Activated CD4-positive, alpha-beta memory T cell treated with anti-CD3 and anti-CD28 coated beads, Interleukin-2, amount 10 ng/mL, durations not matched to agents 7 days and 5 days (primary cell): ENCODE data around the gene TMX1. TPM values are rescaled to one million over a fixed set of nuclear protein-coding genes. Genes with fewer than 3 reads are reported as not detected.
A peak's percentile ranks its signal among the peaks of the same experiment; 100 is the strongest.

ENCODE experiments used
- CTCF ChIA-PET: fragments of 350-600 bp; sonication (Branson Sonifier 250); formaldehyde crosslinking; loops from one replicate; lab custom pipeline; 2021; ENCODE audit warnings: antibody characterized with exemption, inconsistent platforms; lab: Charles Lee
- POLR2A ChIA-PET: fragments of 350-600 bp; sonication (Branson Sonifier 250); formaldehyde crosslinking; loops from one replicate; lab custom pipeline; 2021; ENCODE audit warnings: antibody characterized with exemption; lab: Charles Lee
- DNase-seq: peaks from one replicate; pipeline ENCODE4 v3.0.0-alpha.2; 2020
- H3K27ac Mint-ChIP-seq: one replicate; pipeline ENCODE4 v1.8.0; 2021; ENCODE audit warnings: mild to moderate bottlenecking, mixed read lengths
- H3K27me3 Mint-ChIP-seq: one replicate; pipeline ENCODE4 v1.8.0; 2021; ENCODE audit warnings: mixed read lengths
- H3K36me3 Mint-ChIP-seq: one replicate; pipeline ENCODE4 v1.8.0; 2021; ENCODE audit warnings: low read depth, mixed read lengths
- H3K4me1 Mint-ChIP-seq: one replicate; pipeline ENCODE4 v1.8.0; 2021; ENCODE audit warnings: mixed read lengths
- H3K4me3 Mint-ChIP-seq: one replicate; pipeline ENCODE4 v1.8.0; 2021; ENCODE audit warnings: mild to moderate bottlenecking, mixed read lengths
- H3K9me3 Mint-ChIP-seq: one replicate; pipeline ENCODE4 v1.8.0; 2021; ENCODE audit warnings: mixed read lengths
- total RNA-seq, 2 experiments: library from RNA; stranded (reverse); gene quantifications; one replicate each; pipeline ENCODE4 v1.2.3, GENCODE V29; 2021

TMX1 gene, protein sequence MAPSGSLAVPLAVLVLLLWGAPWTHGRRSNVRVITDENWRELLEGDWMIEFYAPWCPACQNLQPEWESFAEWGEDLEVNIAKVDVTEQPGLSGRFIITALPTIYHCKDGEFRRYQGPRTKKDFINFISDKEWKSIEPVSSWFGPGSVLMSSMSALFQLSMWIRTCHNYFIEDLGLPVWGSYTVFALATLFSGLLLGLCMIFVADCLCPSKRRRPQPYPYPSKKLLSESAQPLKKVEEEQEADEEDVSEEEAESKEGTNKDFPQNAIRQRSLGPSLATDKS
- total RNA-seq: 10 to 100 TPM; 58.8 to 63.7 TPM

DNA sequence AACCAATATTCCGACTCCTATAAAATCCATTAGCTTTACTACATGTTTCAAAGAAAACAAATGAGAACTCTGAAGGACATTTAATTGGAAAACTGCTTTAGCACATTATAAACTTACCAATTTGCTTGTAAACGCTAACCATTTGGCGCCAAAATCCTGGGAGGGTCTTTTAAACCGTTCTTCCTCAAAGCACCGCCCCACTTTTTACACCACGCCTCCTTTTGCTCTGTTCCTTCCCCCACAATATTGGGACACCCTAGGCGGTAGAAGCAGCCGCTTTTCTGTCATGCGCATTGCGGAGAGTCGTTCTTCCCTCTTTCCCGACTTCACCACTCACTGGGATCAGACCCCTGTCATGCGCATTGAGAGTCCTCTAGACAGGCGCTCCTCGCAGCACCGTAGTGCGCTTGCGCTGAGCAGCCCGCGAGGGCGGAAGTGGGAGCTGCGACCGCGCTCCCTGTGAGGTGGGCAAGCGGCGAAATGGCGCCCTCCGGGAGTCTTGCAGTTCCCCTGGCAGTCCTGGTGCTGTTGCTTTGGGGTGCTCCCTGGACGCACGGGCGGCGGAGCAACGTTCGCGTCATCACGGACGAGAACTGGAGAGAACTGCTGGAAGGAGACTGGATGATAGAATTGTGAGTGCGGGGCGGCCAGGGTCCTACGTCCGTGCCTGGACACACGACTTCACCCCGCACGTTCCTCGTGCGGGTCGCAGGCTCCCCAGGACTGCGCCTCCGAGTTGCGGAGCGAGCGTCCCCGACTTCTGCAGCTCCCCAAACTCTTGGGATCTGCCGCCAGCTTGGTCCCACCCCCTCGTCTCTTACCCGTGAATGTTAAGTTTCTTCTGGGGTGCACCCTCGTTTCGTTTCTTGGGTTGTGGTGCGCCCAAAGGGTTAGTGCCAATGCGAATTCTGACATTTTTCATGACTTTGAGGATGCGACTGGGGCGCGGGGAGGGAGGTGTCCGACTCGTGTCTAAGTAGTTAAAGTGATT is at the start of gene TMX1:
Gene TMX1 (plus strand): TSS at position 435 of the 991 bp plus-strand sequence. CDS start 46 bp downstream, at position 481.
- no peaks in the 10 kb centered on the region for H3K9me3 Mint-ChIP-seq
- ChIA-PET POLR2A (interaction anchor here (0.5 to 1.7 kb wide), 6 partner anchors 11 to 1461 kb away, joined by 3 read pairs; no protein-coding TSS in a partner anchor), CTCF (interaction anchor here (0.6 to 2.1 kb wide), 3 partner anchors 13 to 1513 kb away, joined by 3 to 4 read pairs (median 3); no protein-coding TSS in a partner anchor)
- DNase-seq: peak; percentile 91
- H3K27me3 Mint-ChIP-seq: no peaks in the 10 kb centered on the region
- no peak within 1 kb of the TSS for H3K27ac Mint-ChIP-seq
- no peak within 1 kb of the TSS for H3K4me3 Mint-ChIP-seq
- peaks cover 16% of the 10 kb centered on the region for H3K4me1 Mint-ChIP-seq
- peaks cover 15% of the 10 kb centered on the region for H3K36me3 Mint-ChIP-seq

DNA sequence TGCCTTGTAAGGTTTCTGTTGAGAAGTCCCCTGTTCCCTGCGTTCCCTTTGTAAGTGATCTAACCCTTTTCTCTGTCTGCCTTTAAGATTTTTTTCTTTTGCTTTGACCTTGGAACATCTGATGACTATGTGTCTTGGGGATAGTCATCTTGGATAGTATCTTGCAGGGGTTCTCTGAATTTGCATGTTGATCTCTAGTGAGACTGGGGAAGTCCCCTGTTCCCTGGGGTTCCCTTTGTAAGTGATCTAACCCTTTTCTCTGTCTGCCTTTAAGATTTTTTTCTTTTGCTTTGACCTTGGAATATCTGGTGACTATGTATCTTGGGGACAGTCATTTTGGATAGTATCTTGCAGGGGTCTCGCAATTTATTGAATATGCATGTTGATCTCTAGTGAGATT is 38.2 kb upstream of the TMX1 start:
- Mint-ChIP-seq H3K4me1 (no peaks in the 10 kb centered on the region), H3K27ac (no peak overlapping the region), H3K36me3 (no peaks in the 10 kb centered on the region), H3K4me3 (no peak overlapping the region), H3K27me3 (peaks cover 31% of the 10 kb centered on the region), H3K9me3 (no peaks in the 10 kb centered on the region)
- ChIA-PET POLR2A (no interaction called here), CTCF (no interaction called here)
- no peak for DNase-seq

DNA sequence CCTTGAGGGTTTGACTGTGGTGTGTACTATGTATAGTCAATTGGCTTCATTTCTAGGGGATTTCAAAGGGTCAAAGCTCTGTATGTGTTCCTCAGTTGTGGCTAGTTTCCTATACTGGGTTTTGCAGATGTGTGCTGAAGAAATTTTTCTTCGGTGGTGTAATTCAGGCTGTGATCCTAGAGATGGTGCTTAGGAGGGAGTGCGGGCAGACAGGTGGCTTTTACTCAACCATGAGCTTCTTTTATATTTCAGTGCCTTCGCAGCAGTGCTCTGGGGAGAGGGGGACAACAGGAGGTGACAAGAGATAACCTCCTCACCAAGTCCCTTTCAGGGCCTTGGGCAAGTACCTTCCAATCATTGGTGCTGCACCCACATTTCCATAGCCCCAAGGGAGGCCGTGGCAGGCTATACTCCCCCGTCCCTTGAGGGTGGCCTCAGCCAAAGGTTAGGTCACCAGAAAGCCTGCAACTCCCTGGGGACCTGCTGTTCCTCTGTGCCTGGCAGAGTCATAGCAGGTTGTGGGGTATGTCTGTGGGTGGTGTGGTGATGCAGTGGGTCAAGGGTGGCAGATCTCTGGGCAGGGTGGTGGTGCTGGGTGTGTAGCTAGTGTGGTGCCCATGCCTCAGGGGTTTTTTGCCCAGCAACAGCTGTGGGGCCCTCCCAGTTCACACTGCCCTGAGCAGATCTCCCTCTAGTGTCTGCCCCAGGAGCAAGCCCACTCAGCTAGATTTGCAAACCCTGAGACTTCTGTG is 37.0 kb upstream of the TMX1 start:
- Mint-ChIP-seq H3K36me3 (no peaks in the 10 kb centered on the region), H3K9me3 (no peaks in the 10 kb centered on the region), H3K27me3 (peaks cover 33% of the 10 kb centered on the region), H3K27ac (no peak overlapping the region), H3K4me1 (no peaks in the 10 kb centered on the region), H3K4me3 (no peak overlapping the region)
- no peak for DNase-seq
- POLR2A ChIA-PET: no interaction called here
- CTCF ChIA-PET: no interaction called here

- Mint-ChIP-seq H3K36me3 (no peaks in the 10 kb centered on the region), H3K9me3 (no peaks in the 10 kb centered on the region), H3K4me3 (no peak overlapping the region), H3K27me3 (peaks cover 32% of the 10 kb centered on the region), H3K4me1 (no peaks in the 10 kb centered on the region), H3K27ac (no peak overlapping the region)
- no peak for DNase-seq
- CTCF ChIA-PET: no interaction called here
- POLR2A ChIA-PET: no interaction called here
Observed at GRCh38 chr14:51203881-51204280, 36.2 kb upstream of the TMX1 start.

DNA sequence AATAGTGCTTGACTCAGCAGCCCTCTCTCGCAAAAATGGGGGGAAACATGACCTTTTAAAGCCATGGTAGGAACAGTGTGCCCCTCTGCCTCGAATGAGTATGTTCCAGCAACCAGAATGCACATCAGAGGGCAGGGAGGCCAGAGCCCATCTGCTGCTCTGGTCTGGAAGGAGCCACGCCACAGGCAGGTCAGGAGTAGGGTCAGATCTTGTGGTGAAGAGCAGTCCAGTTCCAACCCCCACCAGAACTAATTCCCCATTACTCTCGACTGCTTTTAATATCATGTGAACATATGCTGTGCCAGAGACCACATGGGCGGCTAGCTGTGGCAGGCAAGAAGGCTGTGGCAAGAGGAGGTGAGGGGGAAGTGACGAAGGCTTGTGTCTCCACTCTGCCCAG is 34.6 kb upstream of the TMX1 start:
- DNase-seq: no peak
- H3K9me3 Mint-ChIP-seq: no peaks in the 10 kb centered on the region
- POLR2A ChIA-PET: no interaction called here
- peaks cover 31% of the 10 kb centered on the region for H3K27me3 Mint-ChIP-seq
- H3K4me3 Mint-ChIP-seq: no peak overlapping the region
- H3K27ac Mint-ChIP-seq: no peak overlapping the region
- CTCF ChIA-PET: no interaction called here
- H3K4me1 Mint-ChIP-seq: no peaks in the 10 kb centered on the region
- no peaks in the 10 kb centered on the region for H3K36me3 Mint-ChIP-seq

GRCh38 chr14:51206462-51206861 is 33.6 kb upstream of the TMX1 start:
- DNase-seq: no peak
- no peaks in the 10 kb centered on the region for H3K9me3 Mint-ChIP-seq
- H3K27ac Mint-ChIP-seq: no peak overlapping the region
- no peak overlapping the region for H3K4me3 Mint-ChIP-seq
- H3K4me1 Mint-ChIP-seq: no peaks in the 10 kb centered on the region
- CTCF ChIA-PET: no interaction called here
- peaks cover 28% of the 10 kb centered on the region for H3K27me3 Mint-ChIP-seq
- no peaks in the 10 kb centered on the region for H3K36me3 Mint-ChIP-seq
- POLR2A ChIA-PET: no interaction called here

GRCh38 chr14:51207621-51208020 is 32.4 kb upstream of the TMX1 start:
- no peaks in the 10 kb centered on the region for H3K4me1 Mint-ChIP-seq
- CTCF ChIA-PET: no interaction called here
- DNase-seq: no peak
- no peak overlapping the region for H3K4me3 Mint-ChIP-seq
- POLR2A ChIA-PET: no interaction called here
- H3K36me3 Mint-ChIP-seq: no peaks in the 10 kb centered on the region
- H3K9me3 Mint-ChIP-seq: no peaks in the 10 kb centered on the region
- H3K27ac Mint-ChIP-seq: no peak overlapping the region
- H3K27me3 Mint-ChIP-seq: peaks cover 19% of the 10 kb centered on the region

- Mint-ChIP-seq H3K27ac (no peak overlapping the region), H3K36me3 (no peaks in the 10 kb centered on the region)
Observed at GRCh38 chr14:51208982-51209381, 31.1 kb upstream of the TMX1 start.

GRCh38 chr14:51209457-51209856 is 30.6 kb upstream of the TMX1 start:
- Mint-ChIP-seq H3K4me1 (no peaks in the 10 kb centered on the region), H3K4me3 (no peak overlapping the region), H3K36me3 (no peaks in the 10 kb centered on the region), H3K9me3 (no peaks in the 10 kb centered on the region), H3K27me3 (peaks cover 18% of the 10 kb centered on the region), H3K27ac (no peak overlapping the region)
- POLR2A ChIA-PET: no interaction called here
- no peak for DNase-seq
- CTCF ChIA-PET: interaction anchor here (1.5 kb wide), 1 partner anchor 10 kb away, joined by 3 read pairs; no protein-coding TSS in a partner anchor

More at GRCh38 chr14:51208982-51209381, 31.1 kb upstream of the TMX1 start:
- Mint-ChIP-seq H3K4me1 (no peaks in the 10 kb centered on the region), H3K27me3 (peaks cover 18% of the 10 kb centered on the region), H3K4me3 (no peak overlapping the region), H3K9me3 (no peaks in the 10 kb centered on the region)
- CTCF ChIA-PET: interaction anchor here (1.5 kb wide), 1 partner anchor 10 kb away, joined by 3 read pairs; no protein-coding TSS in a partner anchor
- no peak for DNase-seq
- POLR2A ChIA-PET: no interaction called here

DNA sequence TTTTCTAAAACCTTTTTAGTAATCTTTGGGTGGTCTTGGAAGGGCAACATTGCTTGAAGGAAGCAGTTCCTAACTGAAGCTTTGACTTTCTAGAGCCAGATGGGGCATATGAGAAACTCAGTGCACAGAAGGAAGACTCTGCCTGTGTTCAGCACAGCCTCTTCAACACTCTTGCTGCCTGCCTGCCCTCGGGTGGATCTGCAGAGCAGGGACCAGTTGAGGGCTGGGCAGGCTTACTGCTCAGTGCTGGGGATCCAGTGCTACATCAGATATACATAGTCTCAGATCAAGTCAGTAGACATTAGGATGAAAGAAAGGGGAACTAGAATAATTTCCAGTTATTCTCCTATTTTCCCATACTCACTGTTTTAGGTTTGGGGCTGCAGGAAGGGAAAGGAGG is 29.5 kb upstream of the TMX1 start:
- H3K27me3 Mint-ChIP-seq: peaks cover 16% of the 10 kb centered on the region
- POLR2A ChIA-PET: no interaction called here

DNA sequence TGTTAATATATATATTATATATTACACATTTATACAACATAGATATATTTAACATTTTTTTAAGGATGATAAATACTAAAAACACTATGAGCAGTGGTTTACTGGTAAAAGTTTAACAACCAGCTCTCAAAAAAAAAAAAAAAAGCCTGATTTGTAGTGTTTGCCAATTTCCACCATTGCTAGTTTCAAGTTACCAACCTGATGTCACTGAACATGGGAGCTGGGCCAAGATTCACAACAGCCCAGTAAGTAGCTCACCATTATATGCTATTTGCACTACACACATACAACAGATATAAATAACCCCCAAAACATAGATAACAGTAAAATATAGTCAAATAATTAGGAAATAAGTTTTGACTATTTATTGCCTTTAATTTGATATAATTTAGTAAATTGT is 28.9 kb upstream of the TMX1 start:
- Mint-ChIP-seq H3K27me3 (peaks cover 17% of the 10 kb centered on the region), H3K4me1 (no peaks in the 10 kb centered on the region), H3K27ac (no peak overlapping the region), H3K36me3 (no peaks in the 10 kb centered on the region), H3K4me3 (no peak overlapping the region), H3K9me3 (no peaks in the 10 kb centered on the region)
- ChIA-PET CTCF (no interaction called here), POLR2A (no interaction called here)
- no peak for DNase-seq

More for the DNA sequence above, 29.5 kb upstream of the TMX1 start:
- Mint-ChIP-seq H3K4me1 (no peaks in the 10 kb centered on the region), H3K4me3 (no peak overlapping the region), H3K36me3 (no peaks in the 10 kb centered on the region), H3K9me3 (no peaks in the 10 kb centered on the region), H3K27ac (no peak overlapping the region)
- CTCF ChIA-PET: no interaction called here
- no peak for DNase-seq

- Mint-ChIP-seq H3K27me3 (peaks cover 5% of the 10 kb centered on the region), H3K4me1 (no peaks in the 10 kb centered on the region), H3K27ac (no peak overlapping the region), H3K9me3 (no peaks in the 10 kb centered on the region), H3K36me3 (no peaks in the 10 kb centered on the region), H3K4me3 (no peak overlapping the region)
- ChIA-PET POLR2A (no interaction called here), CTCF (no interaction called here)
- no peak for DNase-seq
Observed at GRCh38 chr14:51216602-51217001, 23.4 kb upstream of the TMX1 start.
